Raji (cell line): ENCODE results near the gene RAI1.

Source experiments
- POLR2A ChIP-seq: IDR thresholded peaks from 2 replicates; pipeline ENCODE4 v1.6.1; 2011; ENCODE audit warnings: low read depth, low read length, control low read depth; ENCODE audit not compliant: insufficient read depth

RAI1 gene

GRCh38 chr17:17702449-17703139, 21.3 kb downstream of the RAI1 start:
- TF ChIP-seq POLR2A = no peak

GRCh38 chr17:17703140-17703919, 22.1 kb downstream of the RAI1 start:
- no peak for TF ChIP-seq POLR2A

GRCh38 chr17:17704931-17705330, 23.7 kb downstream of the RAI1 start:
- no peak for TF ChIP-seq POLR2A

- no peak for TF ChIP-seq POLR2A
Measured at GRCh38 chr17:17706140-17707060, 25.1 kb downstream of the RAI1 start.

GRCh38 chr17:17708295-17708694, 27.0 kb downstream of the RAI1 start:
- no peak for TF ChIP-seq POLR2A

- TF ChIP-seq POLR2A = no peak
Measured at GRCh38 chr17:17708816-17709215, 27.6 kb downstream of the RAI1 start.

GRCh38 chr17:17709815-17710321, 28.6 kb downstream of the RAI1 start:
- no peak for TF ChIP-seq POLR2A

GRCh38 chr17:17710355-17710727, 29.1 kb downstream of the RAI1 start:
- TF ChIP-seq POLR2A = no peak

- TF ChIP-seq POLR2A = no peak
Measured at GRCh38 chr17:17710728-17711541, 29.7 kb downstream of the RAI1 start.

GRCh38 chr17:17711641-17712162, 30.4 kb downstream of the RAI1 start:
- no peak for TF ChIP-seq POLR2A

GRCh38 chr17:17712268-17712924, 31.1 kb downstream of the RAI1 start:
- no peak for TF ChIP-seq POLR2A

GRCh38 chr17:17713839-17714238, 32.6 kb downstream of the RAI1 start:
- no peak for TF ChIP-seq POLR2A

GRCh38 chr17:17714261-17714866, 33.1 kb downstream of the RAI1 start:
- no peak for TF ChIP-seq POLR2A
